Neutrophil (primary cell): Measurements from ENCODE around the gene LPP.

Source experiments
- H3K27ac ChIP-seq: fragments of 200-600 bp; sonication (generic); 2 replicates; pipeline ENCODE4 v1.5.1; 2016; ENCODE audit warnings: mild to moderate bottlenecking, moderate library complexity
- H3K27me3 ChIP-seq: fragments of 200-600 bp; sonication (generic); 2 replicates; pipeline ENCODE4 v1.6.0; 2016; ENCODE audit warnings: mild to moderate bottlenecking
- H3K36me3 ChIP-seq: fragments of 200-600 bp; sonication (generic); 2 replicates; pipeline ENCODE4 v1.5.1; 2017
- H3K4me1 ChIP-seq, 2 experiments: fragments of 200-600 bp in 1 of 2; sonication (generic) in 1 of 2; 1 replicate in 1 of 2; 2 replicates in 1 of 2; pipeline versions ENCODE4 v1.5.1 to v1.6.1; 2013 to 2016; ENCODE audit warnings: low read depth in 1 of 2, low read length in 1 of 2, mild to moderate bottlenecking in 1 of 2, moderate library complexity in 1 of 2; ENCODE audit not compliant: control insufficient read depth in 1 of 2, insufficient read depth in 1 of 2
- H3K4me3 ChIP-seq, 2 experiments: fragments of 200-600 bp in 1 of 2; sonication (generic) in 1 of 2; 1 replicate in 1 of 2; 2 replicates in 1 of 2; pipeline ENCODE4 v1.5.1; 2013 to 2016; ENCODE audit warnings: low read depth in 1 of 2, low read length in 1 of 2, mild to moderate bottlenecking in 1 of 2, moderate library complexity in 1 of 2
- H3K9me3 ChIP-seq: fragments of 200-600 bp; sonication (generic); 2 replicates; pipeline ENCODE4 v1.5.1; 2016
- TF ChIP-seq, protein P1 (sequence below): fragments of 200-600 bp; sonication (generic); IDR thresholded peaks from 2 replicates; pipeline ENCODE4 v1.5.1; 2016; ENCODE audit warnings: antibody characterized with exemption

LPP gene

DNA sequence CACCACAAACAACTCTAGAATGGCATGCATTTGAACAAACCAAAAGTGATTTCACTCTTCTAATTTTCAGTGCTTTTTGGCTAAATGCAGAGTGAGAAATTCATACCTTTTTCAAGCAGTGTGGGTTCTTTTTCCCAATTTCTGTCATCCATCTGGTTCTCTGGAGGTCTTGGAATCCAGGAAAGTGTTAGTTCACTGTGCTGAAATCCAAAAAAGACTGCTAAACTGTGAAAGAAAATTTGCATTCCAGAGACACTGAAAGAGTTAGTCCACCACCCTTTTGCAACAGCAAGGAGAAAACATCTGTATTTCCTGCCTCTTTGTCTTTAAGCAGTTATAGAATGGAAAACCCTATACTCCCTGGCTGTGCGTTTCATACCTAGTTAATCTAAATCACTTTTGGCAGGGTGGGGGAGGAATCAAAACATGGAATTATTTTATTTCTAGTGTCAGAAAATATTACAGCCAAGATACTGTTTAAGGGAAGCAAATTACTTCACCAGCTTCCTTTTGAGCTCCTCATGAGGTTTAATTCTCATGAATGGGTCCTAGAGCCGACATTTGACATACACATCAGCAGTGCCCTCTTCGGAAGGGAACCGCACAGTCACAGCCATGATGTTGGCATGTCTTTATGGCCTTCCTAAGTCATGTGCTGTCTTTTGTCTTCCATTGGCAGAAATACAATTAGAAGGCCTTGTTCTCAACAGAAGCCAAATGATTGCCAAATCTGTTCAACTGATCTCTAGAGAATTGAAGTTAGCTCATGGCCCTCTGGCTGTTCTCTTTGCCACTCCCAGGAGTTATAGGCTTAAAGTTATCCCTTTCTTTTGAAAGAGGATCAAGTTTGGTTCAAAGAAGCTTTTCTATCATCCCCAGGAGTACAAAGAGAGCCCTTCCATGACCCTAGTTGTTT lies 700.2 kb downstream of the LPP start:
- TF ChIP-seq, protein P1, sequence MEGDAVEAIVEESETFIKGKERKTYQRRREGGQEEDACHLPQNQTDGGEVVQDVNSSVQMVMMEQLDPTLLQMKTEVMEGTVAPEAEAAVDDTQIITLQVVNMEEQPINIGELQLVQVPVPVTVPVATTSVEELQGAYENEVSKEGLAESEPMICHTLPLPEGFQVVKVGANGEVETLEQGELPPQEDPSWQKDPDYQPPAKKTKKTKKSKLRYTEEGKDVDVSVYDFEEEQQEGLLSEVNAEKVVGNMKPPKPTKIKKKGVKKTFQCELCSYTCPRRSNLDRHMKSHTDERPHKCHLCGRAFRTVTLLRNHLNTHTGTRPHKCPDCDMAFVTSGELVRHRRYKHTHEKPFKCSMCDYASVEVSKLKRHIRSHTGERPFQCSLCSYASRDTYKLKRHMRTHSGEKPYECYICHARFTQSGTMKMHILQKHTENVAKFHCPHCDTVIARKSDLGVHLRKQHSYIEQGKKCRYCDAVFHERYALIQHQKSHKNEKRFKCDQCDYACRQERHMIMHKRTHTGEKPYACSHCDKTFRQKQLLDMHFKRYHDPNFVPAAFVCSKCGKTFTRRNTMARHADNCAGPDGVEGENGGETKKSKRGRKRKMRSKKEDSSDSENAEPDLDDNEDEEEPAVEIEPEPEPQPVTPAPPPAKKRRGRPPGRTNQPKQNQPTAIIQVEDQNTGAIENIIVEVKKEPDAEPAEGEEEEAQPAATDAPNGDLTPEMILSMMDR: no peak
- Histone ChIP-seq H3K4me1 (peaks cover 0 to 11% of the 10 kb centered on the region in 2 experiments), H3K27me3 (no peaks in the 10 kb centered on the region), H3K9me3 (no peaks in the 10 kb centered on the region), H3K27ac (no peak overlapping the region), H3K4me3 (no peak overlapping the region), H3K36me3 (no peaks in the 10 kb centered on the region)

DNA sequence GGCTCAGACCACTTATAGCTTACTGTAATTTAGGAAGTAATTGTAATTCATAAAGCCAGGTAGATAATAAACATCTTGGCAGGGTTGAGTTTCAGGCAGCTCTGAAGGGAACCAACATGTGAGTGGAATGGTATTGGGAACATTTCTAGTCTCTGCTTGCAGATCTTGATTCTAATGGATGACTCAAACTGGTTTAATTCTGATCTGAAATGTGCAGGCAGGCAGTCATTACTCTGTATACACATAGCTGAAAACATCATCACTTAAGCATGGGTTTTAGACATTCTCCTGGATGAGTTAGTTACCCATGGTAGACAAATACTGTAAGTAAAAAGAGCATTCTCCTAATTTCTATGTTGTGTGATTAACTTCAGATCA lies 700.8 kb downstream of the LPP start:
- no peaks in the 10 kb centered on the region for H3K27me3 ChIP-seq
- H3K4me1 ChIP-seq: peaks cover 0 to 14% of the 10 kb centered on the region in 2 experiments
- no peak overlapping the region for H3K27ac ChIP-seq
- no peaks in the 10 kb centered on the region for H3K9me3 ChIP-seq
- H3K36me3 ChIP-seq: no peaks in the 10 kb centered on the region
- no peak overlapping the region for H3K4me3 ChIP-seq
- TF ChIP-seq, protein P1: no peak

DNA sequence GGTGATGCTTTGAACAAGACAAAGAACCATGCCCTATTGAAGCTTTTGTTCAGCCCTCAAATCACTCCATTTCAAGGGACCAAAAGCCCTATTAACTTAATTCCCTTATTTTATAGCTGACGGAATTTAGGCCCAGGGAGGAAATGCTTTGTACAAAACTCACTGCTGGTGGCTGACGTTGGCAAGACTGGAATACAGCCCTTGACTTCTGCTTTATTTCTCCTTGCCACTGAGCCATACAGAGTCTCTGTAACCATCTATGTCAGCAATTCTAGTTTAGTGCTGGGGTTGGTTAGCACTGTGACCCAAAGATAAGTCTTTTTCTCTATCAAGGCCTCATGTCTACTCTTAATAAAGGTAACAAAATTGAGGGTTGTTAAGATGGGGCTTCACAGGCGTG lies 701.7 kb downstream of the LPP start:
- H3K4me3 ChIP-seq: no peak overlapping the region
- H3K27me3 ChIP-seq: no peaks in the 10 kb centered on the region
- TF ChIP-seq, protein P1: no peak
- no peaks in the 10 kb centered on the region for H3K9me3 ChIP-seq
- no peaks in the 10 kb centered on the region for H3K36me3 ChIP-seq
- no peak overlapping the region for H3K27ac ChIP-seq
- peaks cover 0 to 14% of the 10 kb centered on the region in 2 experiments for H3K4me1 ChIP-seq

DNA sequence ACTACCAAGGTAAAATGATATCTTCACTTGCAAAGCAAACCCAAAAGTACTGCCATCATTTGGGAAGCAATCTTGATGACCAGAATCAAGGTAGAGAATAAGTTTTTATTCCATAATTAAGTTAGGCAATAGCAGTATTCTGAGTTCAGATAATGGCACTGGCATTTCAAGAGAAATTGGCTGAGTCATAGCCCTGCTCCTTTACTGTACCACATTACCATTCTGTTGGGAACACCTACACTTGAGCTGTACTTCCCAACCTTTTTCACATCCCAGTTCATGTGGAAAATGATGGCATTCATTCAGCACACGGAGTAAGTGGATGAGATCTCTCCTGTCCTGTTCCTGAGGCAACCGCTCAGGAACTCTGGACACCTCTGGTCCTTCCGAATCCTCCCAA lies 706.2 kb downstream of the LPP start:
- H3K27ac ChIP-seq: no peak overlapping the region
- no peaks in the 10 kb centered on the region for H3K36me3 ChIP-seq
- TF ChIP-seq, protein P1: no peak
- H3K4me3 ChIP-seq: no peak overlapping the region
- H3K4me1 ChIP-seq: peaks cover 0 to 5% of the 10 kb centered on the region in 2 experiments
- H3K27me3 ChIP-seq: no peaks in the 10 kb centered on the region
- H3K9me3 ChIP-seq: no peaks in the 10 kb centered on the region

DNA sequence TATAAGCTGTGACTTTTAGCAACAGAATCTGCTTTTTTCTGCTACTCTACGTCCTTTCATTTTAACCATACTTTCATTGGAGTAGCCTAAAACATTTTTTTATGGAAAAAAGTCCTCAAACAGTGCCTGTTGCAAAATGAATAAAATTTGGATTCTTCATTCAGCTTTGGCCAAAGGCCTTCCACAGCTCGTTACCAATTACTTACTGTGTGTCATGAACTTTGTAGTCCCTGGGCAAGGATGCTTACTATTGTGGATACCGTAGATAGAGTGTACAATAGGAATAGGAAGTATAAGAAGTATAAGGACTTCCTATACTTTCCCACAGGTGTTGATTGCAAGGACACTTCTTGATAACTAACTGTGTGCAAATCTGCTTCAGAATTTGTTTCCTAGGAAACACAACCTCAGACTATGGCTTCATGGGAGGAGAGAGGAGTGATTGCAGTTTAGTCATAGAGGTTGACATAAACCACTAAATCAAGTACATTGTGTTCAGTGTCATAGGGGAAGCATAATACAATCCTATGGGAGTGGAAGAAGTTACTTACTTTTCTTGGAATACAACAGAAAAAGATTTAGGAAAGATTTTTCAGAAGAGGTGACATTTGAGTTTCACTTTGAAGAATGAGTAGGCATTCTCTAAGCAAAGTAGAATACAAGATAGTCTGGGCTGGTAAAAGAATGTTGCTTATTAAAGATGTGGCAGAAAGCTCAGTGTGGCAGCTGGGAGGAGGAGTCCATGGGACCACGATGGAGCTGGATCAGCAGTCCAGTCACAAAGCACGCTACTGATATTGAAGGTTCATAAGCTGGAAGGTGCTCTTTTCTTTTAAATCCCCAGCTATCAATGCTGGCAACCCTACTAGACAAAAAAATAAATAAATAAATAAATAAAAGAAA lies 708.1 kb downstream of the LPP start:
- TF ChIP-seq, protein P1: no peak
- Histone ChIP-seq H3K9me3 (no peaks in the 10 kb centered on the region), H3K4me1 (peaks cover 0 to 5% of the 10 kb centered on the region in 2 experiments), H3K36me3 (peaks cover 6% of the 10 kb centered on the region), H3K4me3 (no peak overlapping the region), H3K27ac (no peak overlapping the region), H3K27me3 (no peaks in the 10 kb centered on the region)
